Activated T-cell treated with anti-CD3 and anti-CD28 coated beads for 1 hour (primary cell): ENCODE measurements around the gene DESI1.

Experiments
- DNase-seq: peaks from one replicate; pipeline ENCODE4 v3.0.0-alpha.2; 2020; ENCODE audit warnings: low read depth

Gene DESI1

DNA sequence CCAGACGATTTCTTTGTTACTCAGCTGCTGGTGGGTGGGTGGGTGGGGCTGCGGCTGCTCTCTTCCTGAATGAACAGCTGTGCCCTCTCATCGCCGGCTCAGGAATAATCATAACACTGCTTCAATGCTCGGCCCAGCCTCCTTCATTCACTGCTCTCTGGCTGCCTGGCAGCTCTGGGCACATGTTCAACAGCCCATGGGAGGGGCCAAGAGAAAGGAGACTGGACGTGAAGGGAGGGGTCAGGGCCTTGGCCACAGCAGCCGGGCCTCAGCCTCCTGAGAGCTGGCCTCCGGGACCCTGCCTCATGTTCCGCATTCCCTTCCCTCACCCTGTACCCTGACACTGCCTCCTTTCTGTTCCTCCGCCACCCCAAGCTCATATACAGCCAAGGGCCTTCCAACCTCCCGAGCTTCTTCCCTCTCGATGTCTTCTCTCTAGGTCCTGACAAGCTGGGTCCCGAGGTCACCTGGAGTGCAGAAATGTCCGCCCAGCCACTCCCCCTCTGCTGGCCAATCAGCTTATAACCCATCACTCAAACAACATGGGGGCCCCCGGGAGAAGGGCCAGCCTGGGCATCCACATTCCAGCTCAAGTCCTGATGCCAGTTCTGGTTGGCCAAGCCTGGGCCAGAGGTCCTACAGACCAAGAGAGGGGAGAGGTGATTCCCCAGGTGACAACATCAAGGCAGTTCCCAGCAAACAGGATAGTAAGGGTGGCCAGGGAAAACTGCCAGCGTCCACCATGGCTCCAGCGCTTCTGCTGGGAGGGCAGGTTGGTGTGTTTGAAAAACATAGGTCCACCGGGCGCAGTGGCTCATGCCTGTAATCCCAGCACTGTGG lies 63.2 kb downstream of the DESI1 start:
- DNase-seq, result no peak

DNA sequence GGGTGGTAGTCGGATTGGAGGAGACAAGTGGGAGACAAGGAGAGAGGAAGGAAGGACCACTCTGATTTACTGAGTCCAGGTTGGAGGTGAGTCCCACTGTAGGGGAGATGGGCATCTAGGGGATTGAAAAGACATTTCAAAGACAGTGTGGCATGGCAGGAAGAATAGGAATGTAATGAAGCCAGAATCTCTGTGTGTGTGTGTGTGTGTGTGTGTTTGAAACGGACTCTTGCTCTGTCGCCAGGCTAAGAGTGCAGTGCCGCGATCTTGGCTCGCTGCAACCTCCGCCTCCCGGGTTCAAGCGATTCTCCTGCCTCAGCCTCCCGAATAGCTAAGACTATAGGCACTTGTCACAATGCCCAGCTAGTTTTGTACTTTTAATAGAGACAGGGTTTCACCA lies 64.3 kb downstream of the DESI1 start:
- no peak for DNase-seq

DNA sequence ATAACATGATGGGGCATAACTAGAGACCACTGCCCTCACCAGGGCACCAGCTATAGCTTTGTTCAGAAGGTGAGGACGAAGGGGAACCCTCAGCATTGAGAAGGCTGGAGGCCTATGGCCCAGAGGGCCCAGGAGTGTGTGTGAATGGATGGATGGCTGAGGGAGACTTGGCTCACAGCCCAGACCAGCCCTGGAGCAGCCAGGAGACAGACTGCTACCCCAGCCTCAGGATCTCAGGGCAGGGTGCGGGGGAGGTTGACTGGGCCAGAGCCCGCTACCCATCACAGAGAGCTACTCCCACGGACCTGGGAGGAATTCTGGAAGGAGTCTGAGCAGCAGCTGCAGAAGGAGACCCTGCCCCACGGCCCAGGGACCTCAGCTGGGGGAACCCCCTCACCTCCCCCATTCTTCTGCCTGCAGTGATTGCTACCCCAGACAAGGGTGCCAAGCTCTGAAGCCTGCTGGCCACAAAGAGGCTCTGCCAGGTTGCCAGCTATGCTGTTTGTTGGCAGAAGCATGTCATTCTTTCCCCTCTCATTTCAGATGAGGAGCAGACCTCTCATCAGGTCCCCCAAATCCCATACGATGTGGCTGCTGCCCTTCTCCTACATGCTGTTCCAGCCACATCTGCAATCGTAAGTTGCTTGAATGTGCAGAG lies 65.4 kb downstream of the DESI1 start:
- DNase-seq, result no peak

DNA sequence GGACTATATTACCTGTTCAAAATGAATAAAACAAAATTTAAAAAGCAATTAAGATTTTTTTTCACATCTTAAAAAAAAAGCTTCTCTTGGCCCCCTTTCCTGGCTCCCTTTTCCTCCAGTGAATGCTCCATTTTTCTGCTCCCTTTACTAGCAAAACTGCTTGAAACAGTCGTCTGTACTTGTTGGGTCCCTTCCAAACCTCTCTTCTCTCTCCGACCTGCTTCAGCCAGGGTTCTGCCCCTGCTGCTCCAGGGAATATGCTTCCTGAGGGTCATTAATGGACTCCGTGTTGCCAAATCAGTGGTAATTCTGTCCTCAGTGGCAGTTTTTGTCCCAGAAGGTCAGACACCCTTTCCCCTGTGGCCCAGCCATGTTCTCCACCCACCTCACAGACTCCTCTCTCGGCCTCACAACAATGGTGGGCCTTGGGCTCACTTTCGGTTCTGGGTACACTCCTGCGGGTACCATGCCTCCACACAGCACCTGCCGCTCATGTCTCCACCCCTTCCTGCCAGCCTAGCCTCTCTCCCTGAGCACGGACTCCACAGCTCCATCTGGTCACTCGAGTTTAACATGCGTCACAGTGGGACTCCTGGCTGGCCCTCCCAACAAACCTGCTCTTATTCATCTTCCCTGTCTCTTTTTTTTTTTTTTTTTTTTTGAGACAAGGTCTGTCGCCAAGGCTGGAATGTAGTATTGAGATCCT lies 68.8 kb downstream of the DESI1 start:
- no peak for DNase-seq

DNA sequence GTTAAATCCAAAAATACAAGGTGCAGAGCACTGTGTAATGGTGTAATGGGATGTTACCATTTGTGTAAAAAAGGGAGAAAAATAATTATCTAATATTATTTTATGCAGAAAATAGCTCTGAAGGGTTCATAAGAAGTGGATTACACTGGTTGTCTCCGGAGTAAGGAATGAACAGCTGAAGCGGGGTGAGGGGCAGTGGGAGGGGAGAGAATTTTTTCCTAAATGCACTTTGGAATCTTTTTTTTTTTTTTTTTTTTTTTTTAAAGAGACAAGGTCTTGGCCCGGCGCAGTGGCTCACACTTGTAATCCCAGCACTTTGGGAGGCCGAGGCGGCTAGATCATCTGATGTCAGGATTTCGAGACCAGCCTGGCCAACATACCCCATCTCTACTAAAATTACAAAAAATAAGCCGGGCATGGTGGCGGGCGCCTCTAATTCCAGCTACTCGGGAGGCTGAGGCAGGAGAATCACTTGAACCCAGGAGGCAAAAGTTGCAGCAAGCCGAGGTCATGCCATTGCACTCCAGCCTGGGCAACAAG lies 69.8 kb downstream of the DESI1 start:
- no peak for DNase-seq

DNA sequence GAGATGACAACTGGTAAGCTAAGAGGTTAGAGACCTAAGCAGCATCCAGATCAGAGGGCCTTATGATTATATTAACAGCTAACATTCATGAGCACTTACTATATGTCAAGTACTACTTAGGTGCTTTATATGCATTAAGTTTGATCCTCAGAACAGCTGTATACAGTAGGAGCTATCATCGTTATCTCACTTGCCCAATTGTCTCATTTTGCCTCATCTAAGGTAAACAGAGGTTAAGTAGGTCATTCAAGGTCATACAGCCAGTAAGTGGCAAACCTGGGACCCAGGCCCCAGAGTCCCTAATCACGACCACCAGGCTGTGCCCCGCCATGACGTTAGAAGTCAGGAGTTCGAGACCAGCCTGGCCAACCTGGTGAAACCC lies 72.0 kb downstream of the DESI1 start:
- DNase-seq, result no peak
